NCI-H345 treated with DMSO at 0.1 percent for 48 hours (cell line): ENCODE data around the gene PARD6G.

Experiments used
- DNase-seq: peaks from one replicate; lab custom pipeline; 2025; ENCODE audit not compliant: unreplicated experiment; lab: John Stamatoyannopoulos, UW

PARD6G gene

GRCh38 chr18:80191264-80191663 lies 56.0 kb downstream of the PARD6G start:
- DNase-seq, result no peak

- no peak for DNase-seq
Measured at GRCh38 chr18:80190311-80190710, 57.0 kb downstream of the PARD6G start.

- DNase-seq, result no peak
Measured at GRCh38 chr18:80189531-80189865, 57.8 kb downstream of the PARD6G start.

- no peak for DNase-seq
Measured at GRCh38 chr18:80188643-80189530, 58.4 kb downstream of the PARD6G start.

GRCh38 chr18:80187956-80188642 lies 59.2 kb downstream of the PARD6G start:
- DNase-seq, result no peak

- no peak for DNase-seq
Measured at GRCh38 chr18:80185545-80185944, 61.8 kb downstream of the PARD6G start.

GRCh38 chr18:80184243-80184772 lies 63.0 kb downstream of the PARD6G start:
- DNase-seq, result no peak

- DNase-seq, result no peak
Measured at GRCh38 chr18:80183273-80184050, 63.9 kb downstream of the PARD6G start.

GRCh38 chr18:80182855-80183254 lies 64.5 kb downstream of the PARD6G start:
- no peak for DNase-seq

GRCh38 chr18:80181642-80182461 lies 65.5 kb downstream of the PARD6G start:
- DNase-seq, result no peak

- no peak for DNase-seq
Measured at GRCh38 chr18:80180778-80181564, 66.3 kb downstream of the PARD6G start.

GRCh38 chr18:80179857-80180558 lies 67.3 kb downstream of the PARD6G start:
- DNase-seq, result no peak

- no peak for DNase-seq
Measured at GRCh38 chr18:80178935-80179818, 68.1 kb downstream of the PARD6G start.

GRCh38 chr18:80177128-80177527 lies 70.2 kb downstream of the PARD6G start:
- no peak for DNase-seq

- peak; percentile 19 for DNase-seq
Measured at GRCh38 chr18:80176334-80177073, 70.8 kb downstream of the PARD6G start.

GRCh38 chr18:80175451-80176204 lies 71.7 kb downstream of the PARD6G start:
- DNase-seq, result no peak

GRCh38 chr18:80173060-80173459 lies 74.3 kb downstream of the PARD6G start:
- DNase-seq, result no peak
